Activated T-cell treated with anti-CD3 and anti-CD28 coated beads, Interleukin-2, amount 50 U/mL, for 24 hours (primary cell): ENCODE data around the gene UBE2QL1.

Experiments
- DNase-seq: peaks from one replicate; pipeline ENCODE4 v3.0.0-alpha.2; 2020
- H3K27ac Mint-ChIP-seq: 2 replicates; pipeline ENCODE4 v1.8.0; 2020; ENCODE audit warnings: mild to moderate bottlenecking, mixed read lengths
- H3K27me3 Mint-ChIP-seq: 2 replicates; pipeline ENCODE4 v1.8.0; 2020; ENCODE audit warnings: mixed read lengths
- H3K36me3 Mint-ChIP-seq: 2 replicates; pipeline ENCODE4 v1.8.0; 2020; ENCODE audit warnings: low read depth, mixed read lengths
- H3K4me1 Mint-ChIP-seq: 2 replicates; pipeline ENCODE4 v1.8.0; 2020; ENCODE audit warnings: low read depth, mixed read lengths
- H3K4me3 Mint-ChIP-seq: 2 replicates; pipeline ENCODE4 v1.8.0; 2020; ENCODE audit warnings: mild to moderate bottlenecking, moderate library complexity, mixed read lengths
- H3K9me3 Mint-ChIP-seq: 2 replicates; pipeline ENCODE4 v1.8.0; 2020; ENCODE audit warnings: mixed read lengths

Gene UBE2QL1, protein sequence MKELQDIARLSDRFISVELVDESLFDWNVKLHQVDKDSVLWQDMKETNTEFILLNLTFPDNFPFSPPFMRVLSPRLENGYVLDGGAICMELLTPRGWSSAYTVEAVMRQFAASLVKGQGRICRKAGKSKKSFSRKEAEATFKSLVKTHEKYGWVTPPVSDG

DNA sequence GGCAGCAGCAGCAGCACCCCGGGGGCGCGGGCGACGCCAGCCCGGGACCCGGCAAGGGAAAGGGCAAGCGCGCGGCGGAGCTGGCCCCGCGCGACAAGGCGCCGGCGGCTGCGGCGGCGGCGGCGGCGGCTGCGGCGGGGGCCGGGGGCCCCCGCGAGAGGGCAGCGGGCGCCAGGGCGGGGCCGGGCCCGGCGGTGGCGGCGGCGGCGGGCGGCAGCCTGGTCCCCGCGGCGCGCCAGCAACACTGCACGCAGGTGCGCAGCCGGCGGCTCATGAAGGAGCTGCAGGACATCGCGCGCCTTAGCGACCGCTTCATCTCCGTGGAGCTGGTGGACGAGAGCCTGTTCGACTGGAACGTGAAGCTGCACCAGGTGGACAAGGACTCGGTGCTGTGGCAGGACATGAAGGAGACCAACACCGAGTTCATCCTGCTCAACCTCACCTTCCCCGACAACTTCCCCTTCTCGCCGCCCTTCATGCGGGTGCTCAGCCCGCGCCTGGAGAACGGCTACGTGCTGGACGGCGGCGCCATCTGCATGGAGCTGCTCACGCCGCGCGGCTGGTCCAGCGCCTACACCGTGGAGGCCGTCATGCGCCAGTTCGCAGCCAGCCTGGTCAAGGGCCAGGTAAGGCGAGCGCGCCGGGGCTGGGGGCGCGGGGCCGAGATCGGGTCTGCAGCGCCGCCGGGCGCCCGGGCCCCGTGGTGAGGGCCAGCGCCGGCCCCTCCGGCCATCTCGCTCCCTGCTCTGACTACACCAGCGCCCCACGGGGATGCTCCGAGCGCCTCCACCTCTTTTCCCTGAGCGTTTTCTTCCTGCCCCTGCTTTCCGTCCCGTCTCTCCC lies at the start of gene UBE2QL1:
Gene UBE2QL1 (plus strand): TSS at position 238 of the 843 bp plus-strand sequence. CDS start 35 bp downstream, at position 273.
- H3K4me3 Mint-ChIP-seq, result peak within 1 kb of the TSS; percentile 64
- peak; percentile 47 for DNase-seq
- H3K4me1 Mint-ChIP-seq, result peaks cover 9% of the 10 kb centered on the region
- peaks cover 60% of the 10 kb centered on the region for H3K27me3 Mint-ChIP-seq
- H3K36me3 Mint-ChIP-seq, result no peaks in the 10 kb centered on the region
- H3K27ac Mint-ChIP-seq, result no peak within 1 kb of the TSS
- peaks cover 2% of the 10 kb centered on the region for H3K9me3 Mint-ChIP-seq

DNA sequence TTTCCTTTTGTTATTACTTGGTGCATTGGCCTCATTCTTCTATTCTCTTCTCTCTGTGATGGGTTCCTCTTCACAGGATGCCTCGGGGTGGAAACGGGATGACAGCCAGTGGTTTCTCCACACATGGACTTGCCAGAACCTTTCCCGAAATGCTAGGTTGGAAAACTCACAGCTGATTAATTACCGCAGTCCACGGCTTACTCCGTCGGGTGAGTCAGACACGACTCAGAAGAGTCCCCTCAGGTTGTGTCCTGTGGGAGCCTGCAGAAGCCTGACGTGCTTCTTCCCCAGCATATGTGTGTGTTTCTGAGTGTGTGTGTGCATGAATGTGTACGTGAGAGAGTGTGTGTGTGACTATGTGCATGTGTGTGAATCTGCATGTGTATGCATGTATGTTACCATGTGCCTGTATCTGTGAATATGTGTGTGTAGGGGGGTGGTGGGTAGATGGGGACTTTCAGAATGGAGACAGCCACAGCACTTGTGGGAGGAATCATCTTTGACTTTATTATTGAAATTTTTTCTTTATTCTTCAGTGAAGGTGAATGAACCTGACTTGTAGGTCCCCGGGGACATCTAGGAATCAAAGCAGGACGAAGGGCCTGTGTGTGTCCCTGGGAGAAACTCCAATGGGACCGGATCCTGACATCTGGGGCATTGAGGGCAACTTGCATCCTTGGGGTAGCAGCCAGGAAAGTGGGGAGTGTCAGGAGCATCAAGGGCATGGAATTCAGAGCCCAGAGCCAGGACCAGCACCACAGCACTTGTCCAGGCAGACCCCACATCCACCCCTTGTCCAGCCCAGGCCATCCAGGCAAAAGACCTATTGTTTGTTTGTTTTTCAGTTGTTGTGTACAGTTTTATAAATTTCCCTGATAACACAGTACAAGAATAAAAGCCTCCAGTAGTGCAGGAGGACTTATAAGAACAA lies 48.4 kb upstream of the UBE2QL1 start:
- Mint-ChIP-seq H3K9me3 (no peaks in the 10 kb centered on the region), H3K4me1 (no peaks in the 10 kb centered on the region), H3K4me3 (no peak overlapping the region), H3K27me3 (peaks cover 10% of the 10 kb centered on the region), H3K27ac (no peak overlapping the region), H3K36me3 (no peaks in the 10 kb centered on the region)
- no peak for DNase-seq

DNA sequence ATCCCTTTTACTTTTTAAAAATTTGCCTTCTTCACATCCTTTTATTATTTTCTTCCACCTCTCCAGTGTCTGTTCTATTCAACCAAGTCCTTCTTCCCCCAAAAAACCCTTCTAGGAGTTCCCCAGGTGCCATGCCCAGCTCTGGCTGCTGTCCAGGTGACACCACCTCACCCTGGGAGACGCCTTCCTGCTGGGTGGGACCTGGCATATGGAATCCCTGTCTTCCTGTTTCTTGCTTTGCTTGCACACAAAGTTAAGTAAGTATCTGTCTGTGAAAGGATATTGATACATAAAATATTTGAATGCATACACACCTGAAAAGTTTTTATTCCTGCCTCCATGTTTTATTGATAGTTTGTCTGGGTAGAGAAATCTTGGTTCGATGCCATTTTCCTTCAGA lies 47.2 kb upstream of the UBE2QL1 start:
- H3K4me1 Mint-ChIP-seq, result no peaks in the 10 kb centered on the region
- no peak for DNase-seq
- peaks cover 10% of the 10 kb centered on the region for H3K27me3 Mint-ChIP-seq
- no peaks in the 10 kb centered on the region for H3K36me3 Mint-ChIP-seq
- H3K9me3 Mint-ChIP-seq, result no peaks in the 10 kb centered on the region
- H3K4me3 Mint-ChIP-seq, result no peak overlapping the region
- H3K27ac Mint-ChIP-seq, result no peak overlapping the region

DNA sequence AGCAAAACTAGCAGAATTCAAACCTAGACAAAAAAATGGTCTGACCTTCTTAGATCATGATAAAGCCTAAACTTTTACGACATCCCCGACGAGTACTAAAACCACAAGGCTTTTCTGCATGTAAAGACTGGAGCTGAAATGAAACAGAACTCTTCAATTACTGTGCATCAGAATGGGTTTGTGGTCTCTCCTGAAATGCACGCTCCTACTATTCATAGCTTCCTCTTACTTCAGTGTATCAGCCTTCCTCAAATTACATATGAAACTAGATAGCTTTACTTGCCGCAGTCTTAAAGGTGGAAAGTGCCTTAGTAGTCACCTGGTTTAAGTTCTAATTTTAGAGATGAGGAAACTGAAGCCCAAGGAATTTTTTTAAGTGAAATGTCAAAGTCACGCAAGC lies 45.7 kb upstream of the UBE2QL1 start:
- Mint-ChIP-seq H3K27me3 (peaks cover 20% of the 10 kb centered on the region), H3K36me3 (no peaks in the 10 kb centered on the region), H3K4me1 (no peaks in the 10 kb centered on the region), H3K27ac (no peak overlapping the region), H3K9me3 (no peaks in the 10 kb centered on the region), H3K4me3 (no peak overlapping the region)
- no peak for DNase-seq

DNA sequence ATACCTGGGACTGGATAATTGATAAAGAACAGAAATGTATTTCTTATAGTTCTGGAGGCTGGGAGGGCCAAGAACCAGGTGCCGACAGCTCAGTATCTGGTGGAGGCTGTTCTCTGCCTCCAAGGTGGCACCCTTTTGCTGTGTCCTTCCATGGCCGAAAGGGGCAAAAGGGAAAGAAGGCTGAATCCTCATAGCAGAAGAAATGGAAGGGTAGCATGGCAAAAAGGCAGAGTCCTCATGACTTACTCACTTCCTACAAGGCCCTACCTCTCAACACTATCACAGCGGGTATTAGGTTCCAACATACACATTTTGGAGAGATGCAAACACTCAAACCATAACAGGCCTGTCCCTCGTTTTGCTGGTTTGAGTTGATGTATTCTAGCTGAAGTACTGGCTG lies 45.2 kb upstream of the UBE2QL1 start:
- DNase-seq, result no peak
- no peak overlapping the region for H3K27ac Mint-ChIP-seq
- H3K4me3 Mint-ChIP-seq, result no peak overlapping the region
- H3K9me3 Mint-ChIP-seq, result no peaks in the 10 kb centered on the region
- H3K4me1 Mint-ChIP-seq, result no peaks in the 10 kb centered on the region
- peaks cover 20% of the 10 kb centered on the region for H3K27me3 Mint-ChIP-seq
- H3K36me3 Mint-ChIP-seq, result no peaks in the 10 kb centered on the region

DNA sequence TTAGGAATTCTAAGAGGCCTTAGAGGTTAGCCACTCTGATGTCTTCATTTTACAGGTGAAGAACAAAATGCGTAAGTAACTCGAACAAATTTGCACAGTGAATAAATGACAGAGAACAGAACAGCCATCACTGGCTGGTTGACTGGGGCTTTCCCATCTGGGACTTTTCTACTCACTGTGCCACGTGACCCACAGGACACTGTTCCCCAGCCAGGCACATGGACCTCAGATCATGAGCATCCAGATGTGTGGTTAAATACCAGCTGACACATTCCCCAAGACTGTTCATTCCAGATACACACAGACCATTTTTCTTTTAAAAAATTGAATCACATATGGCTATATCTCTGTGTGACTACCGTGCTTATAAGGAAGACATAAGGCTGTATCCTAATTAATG lies 44.5 kb upstream of the UBE2QL1 start:
- Mint-ChIP-seq H3K27ac (no peak overlapping the region), H3K27me3 (peaks cover 23% of the 10 kb centered on the region), H3K4me1 (no peaks in the 10 kb centered on the region), H3K36me3 (no peaks in the 10 kb centered on the region), H3K9me3 (no peaks in the 10 kb centered on the region), H3K4me3 (no peak overlapping the region)
- no peak for DNase-seq

DNA sequence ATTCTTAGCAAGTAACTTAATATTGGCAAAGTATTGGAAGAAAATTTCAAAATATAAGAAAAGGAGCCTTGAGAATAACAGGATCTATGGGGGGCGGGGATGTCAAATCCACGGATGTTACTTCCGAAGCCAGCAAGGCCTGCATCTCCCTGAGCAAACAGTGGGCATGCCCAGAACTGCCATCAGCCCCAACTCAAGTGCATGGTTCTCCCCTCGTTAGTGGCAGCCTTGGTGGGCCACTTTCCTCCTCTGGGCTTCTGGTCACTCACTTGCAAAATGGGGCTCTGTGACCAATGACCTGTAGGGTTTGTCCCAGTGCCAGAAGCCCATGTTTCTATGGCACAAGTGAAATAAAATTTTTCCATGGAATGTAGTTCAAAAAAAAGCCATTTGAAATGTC lies 43.1 kb upstream of the UBE2QL1 start:
- H3K27me3 Mint-ChIP-seq, result peaks cover 18% of the 10 kb centered on the region
- no peaks in the 10 kb centered on the region for H3K9me3 Mint-ChIP-seq
- H3K4me1 Mint-ChIP-seq, result no peaks in the 10 kb centered on the region
- no peak overlapping the region for H3K4me3 Mint-ChIP-seq
- no peak overlapping the region for H3K27ac Mint-ChIP-seq
- no peak for DNase-seq
- no peaks in the 10 kb centered on the region for H3K36me3 Mint-ChIP-seq

DNA sequence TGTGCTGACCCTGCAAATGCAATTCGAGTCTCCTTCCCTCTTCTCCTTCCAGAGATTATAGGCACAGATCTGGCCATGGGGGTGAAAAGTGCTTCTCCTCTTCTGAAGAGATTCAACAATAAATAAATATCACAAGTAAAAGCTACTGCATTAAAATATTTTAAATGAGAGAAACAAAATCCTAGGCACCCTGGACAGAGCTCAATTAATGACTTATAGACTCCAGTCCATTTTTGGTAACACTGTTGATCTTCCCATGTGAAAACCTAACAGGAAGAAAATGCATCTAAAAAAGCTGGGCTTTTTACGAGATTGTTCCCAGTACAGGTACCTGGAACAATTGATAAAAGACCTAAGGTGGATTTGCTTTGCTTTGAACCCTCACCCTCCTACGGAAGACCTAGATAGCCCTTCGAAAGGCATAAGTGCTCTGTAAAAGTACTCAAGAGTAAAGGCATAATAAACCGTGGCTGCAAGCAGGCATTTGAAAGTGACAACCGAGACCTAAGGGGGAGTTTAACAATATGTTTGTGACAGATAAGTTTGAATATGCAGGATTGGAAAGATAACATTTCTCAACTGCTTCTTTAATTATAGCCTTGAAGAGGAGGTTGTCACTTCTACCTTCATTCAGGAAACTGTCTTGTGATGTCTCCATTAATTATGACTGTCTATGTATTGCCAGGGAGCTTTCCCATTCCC lies 41.0 kb upstream of the UBE2QL1 start:
- Mint-ChIP-seq H3K27me3 (peaks cover 22% of the 10 kb centered on the region), H3K36me3 (no peaks in the 10 kb centered on the region), H3K4me3 (no peak overlapping the region), H3K4me1 (no peaks in the 10 kb centered on the region), H3K9me3 (no peaks in the 10 kb centered on the region), H3K27ac (no peak overlapping the region)
- no peak for DNase-seq

DNA sequence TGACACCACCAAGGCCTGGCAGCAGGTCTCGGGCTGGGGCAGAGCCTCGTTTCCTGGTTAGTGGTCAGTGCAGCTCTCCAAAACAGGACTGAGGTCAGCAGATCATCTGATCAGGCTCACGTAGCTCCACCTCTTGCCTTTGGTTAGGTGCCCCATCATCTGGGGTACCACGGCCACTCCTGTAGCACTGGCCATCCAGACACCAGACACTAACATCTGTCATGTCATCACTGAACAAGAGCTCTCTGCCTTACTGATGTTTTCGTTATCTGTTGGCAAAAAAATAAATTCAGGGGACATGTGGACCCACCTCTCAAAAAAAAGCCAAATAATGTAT lies 40.4 kb upstream of the UBE2QL1 start:
- H3K36me3 Mint-ChIP-seq, result no peaks in the 10 kb centered on the region
- H3K27ac Mint-ChIP-seq, result no peak overlapping the region
- DNase-seq, result no peak
- no peaks in the 10 kb centered on the region for H3K4me1 Mint-ChIP-seq
- H3K9me3 Mint-ChIP-seq, result no peaks in the 10 kb centered on the region
- peaks cover 19% of the 10 kb centered on the region for H3K27me3 Mint-ChIP-seq
- no peak overlapping the region for H3K4me3 Mint-ChIP-seq

DNA sequence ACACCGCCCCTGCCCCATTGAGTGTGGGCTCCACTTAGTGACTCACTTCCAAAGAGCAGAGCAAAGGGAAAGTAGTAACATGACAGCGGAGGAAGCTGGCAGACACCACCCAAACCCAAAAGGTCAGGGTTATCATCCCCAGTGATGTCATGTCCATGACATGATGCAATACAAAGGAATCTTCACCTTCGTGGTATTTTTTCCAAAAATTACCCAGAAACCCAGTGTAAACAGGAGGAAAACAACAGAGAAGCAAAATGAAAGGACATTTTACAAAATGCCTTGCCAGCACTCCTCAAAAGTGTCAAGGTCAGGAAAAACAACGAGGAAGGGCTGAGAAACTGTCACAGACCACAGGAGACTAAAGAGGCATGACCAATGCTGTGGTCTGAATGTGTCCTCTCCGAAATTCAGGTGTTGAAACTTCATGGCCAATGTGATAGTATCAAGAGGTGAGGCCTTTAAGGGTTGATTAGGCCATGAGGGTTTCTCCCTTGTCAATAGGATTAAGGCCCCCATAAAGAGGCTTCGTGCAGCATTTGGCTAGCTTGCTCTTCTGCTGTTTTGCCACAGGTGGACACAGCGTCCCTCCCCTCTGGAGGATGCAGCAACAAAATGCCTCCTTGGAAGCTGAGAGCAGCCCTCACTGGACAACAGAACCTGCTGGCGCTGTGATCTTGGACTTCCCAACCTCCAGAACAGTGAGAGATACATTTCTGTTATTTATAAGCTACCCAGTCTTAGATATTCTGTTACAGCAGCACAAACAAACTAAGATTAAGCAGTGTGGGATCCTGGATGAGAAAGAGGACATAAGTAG lies 39.8 kb upstream of the UBE2QL1 start:
- H3K4me3 Mint-ChIP-seq, result no peak overlapping the region
- DNase-seq, result no peak
- no peak overlapping the region for H3K27ac Mint-ChIP-seq
- no peaks in the 10 kb centered on the region for H3K4me1 Mint-ChIP-seq
- H3K27me3 Mint-ChIP-seq, result peaks cover 19% of the 10 kb centered on the region
- H3K36me3 Mint-ChIP-seq, result no peaks in the 10 kb centered on the region
- no peaks in the 10 kb centered on the region for H3K9me3 Mint-ChIP-seq

DNA sequence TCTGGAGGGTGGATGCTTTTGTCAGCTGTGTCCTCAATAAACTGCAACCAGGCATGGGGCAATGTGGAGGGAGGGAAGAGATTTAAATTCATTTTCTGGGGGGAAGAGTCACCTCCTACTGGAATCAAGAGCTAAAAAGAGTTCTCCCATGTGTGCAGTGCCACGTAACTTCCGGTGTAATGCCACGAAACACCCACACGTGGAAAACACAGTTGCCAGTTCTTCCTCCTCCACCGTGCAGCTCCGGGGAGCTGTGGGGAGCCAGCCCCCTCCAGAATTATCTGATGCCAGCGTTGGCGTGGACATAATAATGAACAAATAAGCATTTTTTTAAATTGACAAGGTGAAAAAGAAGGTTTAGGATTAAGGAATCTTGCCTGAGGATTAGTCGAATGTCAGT lies 38.2 kb upstream of the UBE2QL1 start:
- Mint-ChIP-seq H3K27me3 (peaks cover 19% of the 10 kb centered on the region), H3K36me3 (no peaks in the 10 kb centered on the region), H3K4me3 (no peak overlapping the region), H3K9me3 (no peaks in the 10 kb centered on the region), H3K27ac (no peak overlapping the region), H3K4me1 (no peaks in the 10 kb centered on the region)
- no peak for DNase-seq

DNA sequence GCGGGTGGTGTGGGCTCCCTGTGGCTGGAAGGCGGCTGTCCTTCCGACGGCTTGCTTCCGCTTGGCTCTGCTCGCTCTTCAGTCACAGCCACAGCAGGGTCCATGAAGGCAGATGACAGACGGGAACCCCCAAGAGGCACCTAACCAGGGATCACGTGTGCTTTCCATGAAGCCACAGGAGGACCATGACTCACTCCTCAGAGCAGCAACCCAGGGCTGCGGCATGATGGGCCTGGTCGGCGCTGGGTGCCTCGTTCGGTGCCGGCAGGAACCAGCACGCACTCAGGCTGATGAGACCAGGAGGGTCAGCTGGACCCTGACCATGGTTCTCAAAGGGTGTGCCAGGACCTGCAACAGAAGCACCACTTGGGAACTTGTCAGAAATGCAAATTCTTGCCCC lies 37.5 kb upstream of the UBE2QL1 start:
- H3K36me3 Mint-ChIP-seq, result no peaks in the 10 kb centered on the region
- H3K27ac Mint-ChIP-seq, result no peak overlapping the region
- no peaks in the 10 kb centered on the region for H3K9me3 Mint-ChIP-seq
- peaks cover 19% of the 10 kb centered on the region for H3K27me3 Mint-ChIP-seq
- DNase-seq, result no peak
- no peaks in the 10 kb centered on the region for H3K4me1 Mint-ChIP-seq
- H3K4me3 Mint-ChIP-seq, result no peak overlapping the region

DNA sequence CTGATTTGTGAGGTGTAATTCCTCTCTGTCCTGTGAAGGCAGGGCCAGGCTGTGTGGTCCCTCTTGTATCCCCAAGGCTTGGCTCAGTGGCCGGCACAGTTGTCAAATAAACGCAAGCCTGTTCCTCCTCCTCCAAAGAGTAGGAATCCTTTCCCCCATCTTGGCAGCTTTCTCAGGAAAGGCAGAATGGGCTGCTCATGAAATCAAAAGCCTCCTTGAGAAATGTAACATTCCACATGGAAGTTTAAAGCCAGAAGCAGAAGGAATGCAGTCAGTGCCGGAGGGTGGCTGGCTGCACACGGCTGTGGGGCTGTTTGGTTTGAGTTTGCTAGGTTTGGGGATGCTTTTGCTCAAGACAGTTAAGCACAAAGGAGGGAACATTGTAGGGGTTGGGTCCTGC lies 35.8 kb upstream of the UBE2QL1 start:
- Mint-ChIP-seq H3K27me3 (peaks cover 9% of the 10 kb centered on the region), H3K27ac (no peak overlapping the region), H3K4me3 (no peak overlapping the region), H3K36me3 (no peaks in the 10 kb centered on the region), H3K4me1 (no peaks in the 10 kb centered on the region), H3K9me3 (no peaks in the 10 kb centered on the region)
- no peak for DNase-seq

DNA sequence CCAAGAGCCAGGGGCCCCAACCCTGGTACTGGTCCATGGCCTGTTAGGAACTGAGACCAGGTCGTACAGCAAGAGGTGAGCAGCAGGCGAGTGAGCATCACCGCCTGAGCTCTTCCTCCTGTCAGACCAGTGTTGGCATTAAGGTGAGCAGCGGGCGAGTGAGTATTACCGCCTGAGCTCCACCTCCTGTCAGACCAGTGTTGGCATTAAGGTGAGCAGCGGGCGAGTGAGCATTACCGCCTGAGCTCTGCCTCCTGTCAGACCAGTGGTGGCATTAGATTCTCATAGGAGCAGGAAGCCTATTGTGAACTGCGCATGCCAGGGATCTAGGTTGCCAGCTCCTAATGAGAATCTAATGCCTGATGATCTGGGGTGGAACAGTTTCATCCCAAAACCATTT lies 31.0 kb upstream of the UBE2QL1 start:
- no peaks in the 10 kb centered on the region for H3K9me3 Mint-ChIP-seq
- no peaks in the 10 kb centered on the region for H3K36me3 Mint-ChIP-seq
- peaks cover 8% of the 10 kb centered on the region for H3K27me3 Mint-ChIP-seq
- no peak overlapping the region for H3K4me3 Mint-ChIP-seq
- no peak overlapping the region for H3K27ac Mint-ChIP-seq
- no peaks in the 10 kb centered on the region for H3K4me1 Mint-ChIP-seq
- DNase-seq, result no peak
